Inflammatory macrophage (primary cell): ENCODE results near the gene SPNS1.

Experiments used
- DNase-seq, 2 donors: peaks; one replicate each; pipeline ENCODE4 v3.0.0-alpha.2; 2020 to 2022

Gene SPNS1

DNA sequence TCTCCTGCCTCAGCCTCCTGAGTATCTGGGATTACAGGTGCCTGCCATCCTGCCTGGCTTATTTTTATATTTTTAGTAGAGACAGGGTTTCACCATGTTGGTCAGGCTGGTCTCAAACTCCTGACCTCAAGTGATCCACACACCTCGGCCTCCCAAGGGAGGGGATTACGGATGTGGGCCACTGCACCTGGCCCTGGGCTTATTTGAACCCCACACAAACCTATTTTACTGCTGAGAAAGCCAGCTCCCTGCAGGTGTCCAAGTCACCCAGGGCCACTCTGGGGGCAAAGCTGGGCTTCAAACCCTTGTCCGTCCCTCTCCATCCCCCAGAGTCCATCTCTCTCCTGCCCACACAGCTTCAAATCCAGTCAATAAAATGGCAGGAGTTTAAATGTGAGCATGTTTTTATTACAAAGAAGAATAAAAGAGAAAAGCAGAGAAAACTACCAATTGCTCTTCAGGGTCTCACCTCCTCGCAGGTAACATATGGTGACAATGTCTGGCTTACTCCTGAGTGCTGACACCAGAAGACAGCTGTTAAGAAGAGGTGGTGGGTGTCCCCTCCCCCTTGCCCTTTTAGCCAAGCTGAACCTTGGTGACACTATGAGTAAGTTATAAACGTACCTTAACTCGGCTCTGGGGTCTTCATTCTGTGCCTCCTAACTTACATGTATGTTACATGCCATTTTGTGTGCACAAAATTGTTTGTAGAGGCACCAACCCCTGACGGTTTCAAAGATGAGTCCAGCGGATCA is 55.7 kb downstream of the SPNS1 start:
- no peak for DNase-seq
